Caco-2 (cell line): ENCODE measurements around the gene CACNG4. TPM values are rescaled to one million over a fixed set of nuclear protein-coding genes. Genes with fewer than 3 reads are reported as not detected.
A peak's percentile ranks its signal among the peaks of the same experiment; 100 is the strongest.

Experiments
- BruUV-seq: library from RNA; stranded (reverse); fragments of 400-500 nt; replicated peaks from 2 replicates; lab custom pipeline; 2021; lab: Mats Ljungman, UMichigan
- CTCF ChIA-PET: fragments of 300-600 bp; sonication (Branson Sonifier 250); formaldehyde crosslinking; loops from one replicate; lab custom pipeline; 2022; ENCODE audit warnings: antibody characterized with exemption; lab: Charles Lee
- POLR2A ChIA-PET: fragments of 300-600 bp; sonication (Branson Sonifier 250); formaldehyde crosslinking; loops from one replicate; lab custom pipeline; 2022; ENCODE audit warnings: antibody characterized with exemption; lab: Charles Lee
- DNase-seq, 2 experiments: peaks; one replicate each; pipeline versions ENCODE4 v3.0.0 to v3.0.0-alpha.2; 2020 to 2022
- H3K27me3 ChIP-seq: replicated peaks from 2 replicates; pipeline ENCODE4 v1.6.0; 2011; ENCODE audit warnings: low read length; ENCODE audit not compliant: control insufficient read depth, insufficient read depth
- H3K36me3 ChIP-seq: 2 replicates; pipeline ENCODE4 v1.5.1; 2011; ENCODE audit warnings: low read length; ENCODE audit not compliant: control insufficient read depth, insufficient read depth
- H3K4me1 ChIP-seq: fragments of 250-450 bp; sonication (Bioruptor Pico); 2 replicates; pipeline ENCODE4 v1.5.1; 2020; ENCODE audit warnings: mild to moderate bottlenecking
- H3K4me3 ChIP-seq: 2 replicates; pipeline ENCODE4 v1.5.1; 2011; ENCODE audit warnings: low read depth, mild to moderate bottlenecking, control low read depth, low read length
- H3K9me3 ChIP-seq: fragments of 250-450 bp; sonication (Bioruptor Pico); 2 replicates; pipeline ENCODE4 v1.5.1; 2020; ENCODE audit warnings: mild to moderate bottlenecking, moderate library complexity
- H3K27ac Mint-ChIP-seq: one replicate; pipeline ENCODE4 v1.8.0; 2022; ENCODE audit warnings: mixed read lengths; ENCODE audit not compliant: unreplicated experiment
- H3K27me3 Mint-ChIP-seq: one replicate; pipeline ENCODE4 v1.8.0; 2022; ENCODE audit warnings: mixed read lengths; ENCODE audit not compliant: insufficient read depth, unreplicated experiment
- H3K36me3 Mint-ChIP-seq: one replicate; pipeline ENCODE4 v1.8.0; 2022; ENCODE audit warnings: mild to moderate bottlenecking, mixed read lengths; ENCODE audit not compliant: insufficient read depth, unreplicated experiment
- H3K4me1 Mint-ChIP-seq: one replicate; pipeline ENCODE4 v1.8.0; 2022; ENCODE audit warnings: low read depth, mixed read lengths; ENCODE audit not compliant: unreplicated experiment
- H3K4me3 Mint-ChIP-seq: one replicate; pipeline ENCODE4 v1.8.0; 2022; ENCODE audit warnings: mild to moderate bottlenecking, moderate library complexity, mixed read lengths; ENCODE audit not compliant: unreplicated experiment
- H3K9me3 Mint-ChIP-seq: one replicate; pipeline ENCODE4 v1.8.0; 2022; ENCODE audit warnings: mixed read lengths; ENCODE audit not compliant: unreplicated experiment
- intact Hi-C: fragments of 100-400 bp; cut with micrococcal nuclease; formaldehyde crosslinking; loops from one replicate; pipeline ENCODE4 v1.10.0; 2022; ENCODE audit not compliant: unreplicated experiment
- total RNA-seq: library from RNA; stranded (reverse); gene quantifications from 2 replicates; pipeline ENCODE4 v1.2.3, GENCODE V29; 2022
- TF ChIP-seq, protein P1 (sequence below), 2 experiments: fragments of 200-600 bp in 1 of 2; IDR thresholded peaks; 1 replicate in 1 of 2; 2 replicates in 1 of 2; pipeline versions ENCODE4 v1.5.1 to v1.8.0; 2011 to 2022; ENCODE audit warnings: antibody characterized with exemption in 1 of 2, control low read depth in 1 of 2, inconsistent platforms in 1 of 2, low read depth in 1 of 2, low read length in 1 of 2, mild to moderate bottlenecking in 1 of 2, moderate library complexity in 1 of 2; ENCODE audit not compliant: insufficient read depth in 1 of 2, severe bottlenecking in 1 of 2, unreplicated experiment in 1 of 2

The CACNG4 gene
- total RNA-seq, 1 experiment from 2014 or later = 12.8 TPM

GRCh38 chr17:66944351-66945146 lies 20.0 kb upstream of the CACNG4 start:
- TF ChIP-seq, protein P1, sequence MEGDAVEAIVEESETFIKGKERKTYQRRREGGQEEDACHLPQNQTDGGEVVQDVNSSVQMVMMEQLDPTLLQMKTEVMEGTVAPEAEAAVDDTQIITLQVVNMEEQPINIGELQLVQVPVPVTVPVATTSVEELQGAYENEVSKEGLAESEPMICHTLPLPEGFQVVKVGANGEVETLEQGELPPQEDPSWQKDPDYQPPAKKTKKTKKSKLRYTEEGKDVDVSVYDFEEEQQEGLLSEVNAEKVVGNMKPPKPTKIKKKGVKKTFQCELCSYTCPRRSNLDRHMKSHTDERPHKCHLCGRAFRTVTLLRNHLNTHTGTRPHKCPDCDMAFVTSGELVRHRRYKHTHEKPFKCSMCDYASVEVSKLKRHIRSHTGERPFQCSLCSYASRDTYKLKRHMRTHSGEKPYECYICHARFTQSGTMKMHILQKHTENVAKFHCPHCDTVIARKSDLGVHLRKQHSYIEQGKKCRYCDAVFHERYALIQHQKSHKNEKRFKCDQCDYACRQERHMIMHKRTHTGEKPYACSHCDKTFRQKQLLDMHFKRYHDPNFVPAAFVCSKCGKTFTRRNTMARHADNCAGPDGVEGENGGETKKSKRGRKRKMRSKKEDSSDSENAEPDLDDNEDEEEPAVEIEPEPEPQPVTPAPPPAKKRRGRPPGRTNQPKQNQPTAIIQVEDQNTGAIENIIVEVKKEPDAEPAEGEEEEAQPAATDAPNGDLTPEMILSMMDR (IDR thresholded peaks at IDR 0.05; ENCODE audit: insufficient read depth in 1 of 2, low read depth in 1 of 2, low read length in 1 of 2, severe bottlenecking in 1 of 2, unreplicated experiment in 1 of 2) = no peak
- H3K27ac Mint-ChIP-seq = peak overlapping the region; percentile 83
- H3K9me3 Mint-ChIP-seq = peaks cover 9% of the 10 kb centered on the region
- H3K36me3 Mint-ChIP-seq = peaks cover 17% of the 10 kb centered on the region
- no peaks in the 10 kb centered on the region for H3K36me3 ChIP-seq
- no peak overlapping the region for H3K4me3 Mint-ChIP-seq
- peaks cover 43% of the 10 kb centered on the region for H3K4me1 Mint-ChIP-seq
- no peak for DNase-seq
- BruUV-seq = no TSS peak
- no peaks in the 10 kb centered on the region for H3K27me3 ChIP-seq
- CTCF ChIA-PET = interaction anchor here (0.5 to 1.3 kb wide), 5 partner anchors 13 to 344 kb away, joined by 3 to 4 read pairs (median 3); no protein-coding TSS in a partner anchor
- H3K4me3 ChIP-seq = no peak overlapping the region
- intact Hi-C loops = no loop called here
- no peaks in the 10 kb centered on the region for H3K27me3 Mint-ChIP-seq
- H3K9me3 ChIP-seq = peaks cover 6% of the 10 kb centered on the region; the same call in 1 of the 2 replicates
- POLR2A ChIA-PET = no interaction called here
- peaks cover 30% of the 10 kb centered on the region for H3K4me1 ChIP-seq

DNA sequence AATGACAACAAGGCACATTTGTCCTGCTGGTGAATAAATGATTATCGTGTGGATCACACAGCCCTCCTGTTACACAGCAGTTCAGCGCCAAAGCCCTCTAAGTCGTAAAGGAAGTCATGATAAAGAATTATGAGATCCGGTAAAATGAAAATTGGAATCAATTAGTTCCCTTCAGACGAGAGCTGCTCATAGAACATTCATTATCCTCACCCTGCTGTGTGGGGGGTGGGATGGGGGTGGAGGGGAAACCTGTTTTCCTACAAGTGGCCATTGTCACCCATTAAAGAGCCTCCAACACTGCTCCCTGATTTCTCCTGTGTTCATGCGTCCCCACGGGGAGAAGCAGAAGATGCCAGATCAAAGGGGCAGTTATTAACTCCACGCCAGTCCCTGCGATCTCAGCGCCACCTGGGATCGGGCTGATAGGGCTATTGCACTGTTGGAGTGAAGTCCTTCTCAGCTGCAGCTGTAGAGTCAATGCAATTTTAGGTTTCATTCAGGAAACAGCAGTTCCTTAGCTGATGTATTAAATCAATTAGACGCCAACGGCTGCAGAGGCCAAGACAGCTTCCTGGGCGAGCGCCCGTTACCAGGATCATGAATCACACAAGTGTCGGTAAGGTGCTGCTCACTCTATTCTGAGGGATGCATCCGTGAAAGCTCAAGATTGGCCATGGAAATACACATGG lies 19.2 kb upstream of the CACNG4 start:
- intact Hi-C loops = no loop called here
- H3K4me3 ChIP-seq = no peak overlapping the region
- no peaks in the 10 kb centered on the region for H3K36me3 ChIP-seq
- Mint-ChIP-seq H3K4me3 (no peak overlapping the region), H3K9me3 (peaks cover 16% of the 10 kb centered on the region), H3K27ac (no peak overlapping the region), H3K4me1 (peaks cover 51% of the 10 kb centered on the region), H3K27me3 (no peaks in the 10 kb centered on the region), H3K36me3 (peaks cover 24% of the 10 kb centered on the region)
- no peaks in the 10 kb centered on the region for H3K27me3 ChIP-seq
- no peak for DNase-seq
- CTCF ChIA-PET = interaction anchor here (1.0 kb wide), 1 partner anchor 21 kb away, joined by 3 read pairs; no protein-coding TSS in a partner anchor
- no TSS peak for BruUV-seq
- TF ChIP-seq, protein P1 (IDR thresholded peaks at IDR 0.05; ENCODE audit: insufficient read depth in 1 of 2, low read depth in 1 of 2, low read length in 1 of 2, severe bottlenecking in 1 of 2, unreplicated experiment in 1 of 2) = no peak
- H3K9me3 ChIP-seq = peaks cover 10% of the 10 kb centered on the region; the same call in 1 of the 2 replicates
- H3K4me1 ChIP-seq = peaks cover 32% of the 10 kb centered on the region
- POLR2A ChIA-PET = no interaction called here

DNA sequence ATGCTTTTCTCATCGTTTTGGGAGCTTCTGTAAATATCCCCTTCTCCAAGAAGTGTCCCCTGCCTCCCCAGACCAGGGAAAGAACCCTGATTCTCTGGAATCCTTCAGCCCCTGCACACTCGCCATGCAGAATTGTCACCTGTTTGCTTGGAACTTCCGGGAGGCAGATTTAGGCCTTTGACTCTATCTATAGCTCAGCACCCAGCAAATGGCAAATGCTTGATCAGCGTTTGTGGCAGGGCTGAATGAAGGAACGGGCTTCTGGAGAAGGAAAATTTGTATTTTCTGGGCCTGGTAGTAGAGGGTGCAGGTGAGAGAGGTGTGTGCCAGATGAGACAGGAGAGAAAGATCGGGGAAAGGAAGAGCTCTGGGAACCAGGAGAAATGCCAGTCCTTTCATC lies 18.3 kb upstream of the CACNG4 start:
- Mint-ChIP-seq H3K4me3 (no peak overlapping the region), H3K27me3 (no peaks in the 10 kb centered on the region), H3K9me3 (peaks cover 17% of the 10 kb centered on the region), H3K36me3 (peaks cover 28% of the 10 kb centered on the region), H3K4me1 (peaks cover 59% of the 10 kb centered on the region), H3K27ac (peak overlapping the region; percentile 26)
- TF ChIP-seq, protein P1 (IDR thresholded peaks at IDR 0.05; ENCODE audit: insufficient read depth in 1 of 2, low read depth in 1 of 2, low read length in 1 of 2, severe bottlenecking in 1 of 2, unreplicated experiment in 1 of 2) = no peak
- intact Hi-C loops = no loop called here
- Histone ChIP-seq H3K9me3 (peaks cover 10% of the 10 kb centered on the region; the same call in 1 of the 2 replicates), H3K4me1 (peaks cover 42% of the 10 kb centered on the region), H3K27me3 (no peaks in the 10 kb centered on the region), H3K4me3 (no peak overlapping the region), H3K36me3 (no peaks in the 10 kb centered on the region)
- POLR2A ChIA-PET = interaction anchor here (0.6 kb wide), 1 partner anchor 296 kb away, joined by 14 read pairs; no protein-coding TSS in a partner anchor
- CTCF ChIA-PET = no interaction called here
- BruUV-seq = no TSS peak
- no peak for DNase-seq
